Neural cell (in vitro differentiated cells): ENCODE data around the gene TSEN54. TPM values are rescaled to one million over a fixed set of nuclear protein-coding genes. Genes with fewer than 3 reads are reported as not detected.

ENCODE experiments used
- H2AFZ ChIP-seq: fragments of 200-600, 300-800 bp; sonication (generic), shearing (Covaris generic); 2 replicates; pipeline ENCODE4 v1.6.0; 2014; ENCODE audit warnings: low read depth, mild to moderate bottlenecking, antibody characterized with exemption, low read length, moderate library complexity
- H3F3A ChIP-seq: fragments of 200-600 bp; shearing (Covaris generic); 2 replicates; pipeline ENCODE4 v1.6.1; 2016; ENCODE audit warnings: mild to moderate bottlenecking, moderate library complexity, mixed read lengths, antibody characterized with exemption, low read length; ENCODE audit not compliant: insufficient read depth, poor library complexity, severe bottlenecking
- H3K27ac ChIP-seq: fragments of 200-600, 300-800 bp; sonication (generic), shearing (Covaris generic); 2 replicates; pipeline ENCODE4 v1.5.1; 2014; ENCODE audit warnings: mild to moderate bottlenecking, low read length, moderate library complexity
- H3K27me3 ChIP-seq: fragments of 300-800, 200-600 bp; sonication (generic), shearing (Covaris generic); 2 replicates; pipeline ENCODE4 v1.6.0; 2014; ENCODE audit warnings: mild to moderate bottlenecking, low read depth, low read length, moderate library complexity; ENCODE audit not compliant: insufficient read depth
- H3K36me3 ChIP-seq: fragments of 300-800, 200-600 bp; sonication (generic), shearing (Covaris generic); 2 replicates; pipeline ENCODE4 v1.5.1; 2014; ENCODE audit warnings: mild to moderate bottlenecking, antibody characterized with exemption, low read length, moderate library complexity; ENCODE audit not compliant: insufficient read depth
- H3K4me2 ChIP-seq: fragments of 300-800, 200-600 bp; sonication (generic), shearing (Covaris generic); 2 replicates; pipeline ENCODE4 v1.6.0; 2014; ENCODE audit warnings: mild to moderate bottlenecking, low read length
- H3K4me3 ChIP-seq: fragments of 300-800, 200-600 bp; sonication (generic), shearing (Covaris generic); 2 replicates; pipeline ENCODE4 v1.5.1; 2014; ENCODE audit warnings: mild to moderate bottlenecking, low read length, moderate library complexity
- H3K79me2 ChIP-seq: fragments of 200-600 bp; shearing (Covaris generic); replicated peaks from 2 replicates; pipeline ENCODE4 v1.6.0; 2014; ENCODE audit warnings: mild to moderate bottlenecking, low read length, moderate library complexity; ENCODE audit not compliant: insufficient read depth
- H3K9ac ChIP-seq: fragments of 300-800, 200-600 bp; sonication (generic), shearing (Covaris generic); 2 replicates; pipeline ENCODE4 v1.6.1; 2016; ENCODE audit warnings: mild to moderate bottlenecking, low read length, mixed read lengths
- H3K9me2 ChIP-seq: fragments of 200-600 bp; shearing (Covaris generic); 2 replicates; pipeline ENCODE4 v1.6.1; 2016; ENCODE audit warnings: mild to moderate bottlenecking, low read length, mixed read lengths; ENCODE audit not compliant: insufficient read depth
- H3K9me3 ChIP-seq: fragments of 200-600, 300-800 bp; sonication (generic), shearing (Covaris generic); 2 replicates; pipeline ENCODE4 v1.6.1; 2016; ENCODE audit warnings: mild to moderate bottlenecking, mixed run types, low read length, moderate library complexity, mixed read lengths
- H4K20me1 ChIP-seq: fragments of 200-600 bp; shearing (Covaris generic); 2 replicates; pipeline ENCODE4 v1.6.1; 2016; ENCODE audit warnings: mild to moderate bottlenecking, mixed run types; ENCODE audit not compliant: insufficient read depth
- EP300 ChIP-seq: fragments of 450-650 bp; conservative IDR thresholded peaks from 2 replicates; pipeline ENCODE4 v1.6.1; 2014; ENCODE audit warnings: antibody characterized with exemption, mild to moderate bottlenecking, moderate library complexity; ENCODE audit not compliant: poor library complexity, severe bottlenecking
- EZH2 ChIP-seq: fragments of 200-600, 300-800 bp; shearing (Covaris generic), sonication (generic); IDR thresholded peaks from 2 replicates; pipeline ENCODE4 v1.6.1; 2014; ENCODE audit warnings: antibody characterized with exemption, low read length, borderline replicate concordance, mild to moderate bottlenecking; ENCODE audit not compliant: insufficient read depth, poor library complexity, severe bottlenecking
- MXI1 ChIP-seq: fragments of 450-650 bp; conservative IDR thresholded peaks from 2 replicates; pipeline ENCODE4 v1.6.1; 2014; ENCODE audit warnings: antibody characterized with exemption, mild to moderate bottlenecking; ENCODE audit not compliant: poor library complexity, severe bottlenecking
- POLR2AphosphoS5 ChIP-seq: IDR thresholded peaks from 2 replicates; pipeline ENCODE4 v1.6.1; 2012
- RAD21 ChIP-seq: fragments of 450-650 bp; conservative IDR thresholded peaks from 2 replicates; pipeline ENCODE4 v1.6.1; 2014; ENCODE audit warnings: antibody characterized with exemption, mild to moderate bottlenecking, moderate library complexity
- SMC3 ChIP-seq: fragments of 450-650 bp; conservative IDR thresholded peaks from 2 replicates; pipeline ENCODE4 v1.6.1; 2014; ENCODE audit warnings: antibody characterized with exemption, mild to moderate bottlenecking, moderate library complexity; ENCODE audit not compliant: poor library complexity
- TAF1 ChIP-seq: IDR thresholded peaks from 2 replicates; pipeline ENCODE4 v1.6.1; 2012; ENCODE audit warnings: low read depth
- polyA plus RNA-seq: library from polyadenylated mRNA; depleted of rRNA; stranded (reverse); fragments of >200 nt; gene quantifications from 2 replicates; pipeline ENCODE4 v1.2.3, GENCODE V29; 2014
- TF ChIP-seq, protein P1 (sequence below): IDR thresholded peaks from 2 replicates; pipeline ENCODE4 v1.6.1; 2012; ENCODE audit warnings: borderline replicate concordance
- TF ChIP-seq, protein P2 (sequence below): fragments of 450-650 bp; IDR thresholded peaks from 2 replicates; pipeline ENCODE4 v1.5.1; 2014; ENCODE audit warnings: antibody characterized with exemption, mild to moderate bottlenecking, moderate library complexity; ENCODE audit not compliant: poor library complexity, severe bottlenecking

TSEN54 gene
- polyA plus RNA-seq, 1 donor from 2014 or later, result 32.2 TPM

DNA sequence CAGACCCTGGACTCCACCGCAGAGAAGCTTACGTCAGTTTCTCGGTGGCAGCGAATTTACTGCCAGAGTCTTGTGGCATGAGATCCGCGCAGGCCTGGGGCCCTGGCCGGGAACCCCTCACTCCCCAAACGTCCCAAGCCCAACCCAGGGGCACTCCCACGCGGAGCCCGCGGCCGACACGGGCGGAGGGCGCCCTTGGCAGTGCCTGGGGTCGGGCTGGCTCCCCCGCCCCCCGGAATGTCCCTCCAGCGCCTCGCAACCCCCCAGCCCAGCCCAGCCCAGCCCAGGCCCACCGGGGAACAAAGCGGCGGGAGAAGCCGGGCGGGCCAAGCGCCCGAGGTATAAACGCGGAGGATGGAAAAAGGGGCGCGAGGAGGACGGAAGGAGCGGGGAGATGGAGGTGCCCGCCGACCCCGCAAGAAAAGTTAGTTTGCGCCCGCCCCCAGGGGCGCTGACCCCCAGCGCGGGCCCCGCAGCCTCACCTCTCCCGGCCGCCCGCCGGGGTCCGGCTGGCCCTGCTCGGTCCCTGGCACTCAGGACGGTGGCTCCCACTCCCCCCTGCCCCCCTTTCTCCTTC, 1.3 kb upstream of the TSEN54 start:
- Histone ChIP-seq H2AFZ (peak overlapping the region; percentile 97), H3K9me3 (no peaks in the 10 kb centered on the region), H3K9ac (peak overlapping the region; percentile 90), H4K20me1 (no peaks in the 10 kb centered on the region), H3K27me3 (no peaks in the 10 kb centered on the region), H3K27ac (peak overlapping the region; percentile 87), H3K4me3 (peak overlapping the region; percentile 95), H3K79me2 (peaks cover 17% of the 10 kb centered on the region), H3K36me3 (no peaks in the 10 kb centered on the region), H3K9me2 (no peaks in the 10 kb centered on the region), H3F3A (no peaks in the 10 kb centered on the region), H3K4me2 (peak overlapping the region; percentile 84)
- TF ChIP-seq TAF1 (no peak), SMC3 (no peak), POLR2AphosphoS5 (no peak), EP300 (no peak), MXI1 (no peak), RAD21 (no peak), EZH2 (no peak)
- TF ChIP-seq, protein P1, sequence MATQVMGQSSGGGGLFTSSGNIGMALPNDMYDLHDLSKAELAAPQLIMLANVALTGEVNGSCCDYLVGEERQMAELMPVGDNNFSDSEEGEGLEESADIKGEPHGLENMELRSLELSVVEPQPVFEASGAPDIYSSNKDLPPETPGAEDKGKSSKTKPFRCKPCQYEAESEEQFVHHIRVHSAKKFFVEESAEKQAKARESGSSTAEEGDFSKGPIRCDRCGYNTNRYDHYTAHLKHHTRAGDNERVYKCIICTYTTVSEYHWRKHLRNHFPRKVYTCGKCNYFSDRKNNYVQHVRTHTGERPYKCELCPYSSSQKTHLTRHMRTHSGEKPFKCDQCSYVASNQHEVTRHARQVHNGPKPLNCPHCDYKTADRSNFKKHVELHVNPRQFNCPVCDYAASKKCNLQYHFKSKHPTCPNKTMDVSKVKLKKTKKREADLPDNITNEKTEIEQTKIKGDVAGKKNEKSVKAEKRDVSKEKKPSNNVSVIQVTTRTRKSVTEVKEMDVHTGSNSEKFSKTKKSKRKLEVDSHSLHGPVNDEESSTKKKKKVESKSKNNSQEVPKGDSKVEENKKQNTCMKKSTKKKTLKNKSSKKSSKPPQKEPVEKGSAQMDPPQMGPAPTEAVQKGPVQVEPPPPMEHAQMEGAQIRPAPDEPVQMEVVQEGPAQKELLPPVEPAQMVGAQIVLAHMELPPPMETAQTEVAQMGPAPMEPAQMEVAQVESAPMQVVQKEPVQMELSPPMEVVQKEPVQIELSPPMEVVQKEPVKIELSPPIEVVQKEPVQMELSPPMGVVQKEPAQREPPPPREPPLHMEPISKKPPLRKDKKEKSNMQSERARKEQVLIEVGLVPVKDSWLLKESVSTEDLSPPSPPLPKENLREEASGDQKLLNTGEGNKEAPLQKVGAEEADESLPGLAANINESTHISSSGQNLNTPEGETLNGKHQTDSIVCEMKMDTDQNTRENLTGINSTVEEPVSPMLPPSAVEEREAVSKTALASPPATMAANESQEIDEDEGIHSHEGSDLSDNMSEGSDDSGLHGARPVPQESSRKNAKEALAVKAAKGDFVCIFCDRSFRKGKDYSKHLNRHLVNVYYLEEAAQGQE, result no peak
- TF ChIP-seq, protein P2, sequence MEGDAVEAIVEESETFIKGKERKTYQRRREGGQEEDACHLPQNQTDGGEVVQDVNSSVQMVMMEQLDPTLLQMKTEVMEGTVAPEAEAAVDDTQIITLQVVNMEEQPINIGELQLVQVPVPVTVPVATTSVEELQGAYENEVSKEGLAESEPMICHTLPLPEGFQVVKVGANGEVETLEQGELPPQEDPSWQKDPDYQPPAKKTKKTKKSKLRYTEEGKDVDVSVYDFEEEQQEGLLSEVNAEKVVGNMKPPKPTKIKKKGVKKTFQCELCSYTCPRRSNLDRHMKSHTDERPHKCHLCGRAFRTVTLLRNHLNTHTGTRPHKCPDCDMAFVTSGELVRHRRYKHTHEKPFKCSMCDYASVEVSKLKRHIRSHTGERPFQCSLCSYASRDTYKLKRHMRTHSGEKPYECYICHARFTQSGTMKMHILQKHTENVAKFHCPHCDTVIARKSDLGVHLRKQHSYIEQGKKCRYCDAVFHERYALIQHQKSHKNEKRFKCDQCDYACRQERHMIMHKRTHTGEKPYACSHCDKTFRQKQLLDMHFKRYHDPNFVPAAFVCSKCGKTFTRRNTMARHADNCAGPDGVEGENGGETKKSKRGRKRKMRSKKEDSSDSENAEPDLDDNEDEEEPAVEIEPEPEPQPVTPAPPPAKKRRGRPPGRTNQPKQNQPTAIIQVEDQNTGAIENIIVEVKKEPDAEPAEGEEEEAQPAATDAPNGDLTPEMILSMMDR, result no peak

DNA sequence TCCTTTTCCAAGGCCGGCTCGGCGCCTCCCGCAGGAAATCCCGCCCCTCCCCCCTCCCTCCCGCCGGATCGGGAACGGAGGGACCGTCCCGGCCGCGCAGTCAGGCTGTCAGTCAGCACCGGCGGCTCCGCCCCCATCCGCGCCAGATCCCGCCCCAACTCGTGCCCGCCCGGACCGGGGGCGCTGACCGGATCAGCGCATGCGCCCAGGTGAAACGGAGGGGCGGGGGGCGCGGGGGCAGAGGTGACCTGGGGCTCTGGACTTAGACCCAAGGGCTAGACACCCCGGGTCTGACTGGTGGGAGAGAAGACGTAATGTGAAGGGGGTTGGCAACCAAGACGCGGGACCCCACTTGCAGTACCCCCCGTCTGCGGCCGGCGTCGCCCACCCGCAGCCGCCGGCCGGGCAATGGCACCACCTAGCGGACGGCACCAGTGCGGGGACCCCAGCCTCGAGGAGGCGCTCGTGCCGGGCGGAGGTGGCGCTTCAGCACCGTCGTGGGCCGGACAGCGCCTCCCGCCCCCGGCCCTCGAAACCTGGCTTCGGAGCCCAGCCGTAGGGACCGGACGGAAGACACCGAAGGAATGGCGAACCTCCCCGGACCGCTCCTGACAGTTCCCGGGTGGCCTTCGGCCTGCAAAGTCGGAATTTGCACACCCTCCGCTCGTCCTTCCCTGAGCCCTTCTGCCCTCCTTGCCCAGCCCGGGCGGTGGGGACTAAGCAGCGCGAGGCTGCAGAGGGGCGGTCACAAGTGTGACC, 653 bp upstream of the TSEN54 start, which contains the start of gene CASKIN2:
CASKIN2 (minus strand) TSS at position 42 of the 759 bp plus-strand sequence. CDS start 1,733 bp downstream, outside the sequence.
- peak within 1 kb of the TSS; percentile 90 for H3K9ac ChIP-seq
- H3K9me2 ChIP-seq, result no peaks in the 10 kb centered on the region
- H3K36me3 ChIP-seq, result no peaks in the 10 kb centered on the region
- TF ChIP-seq POLR2AphosphoS5 (peak; percentile 20), EZH2 (no peak), SMC3 (peak; percentile 78), TAF1 (no peak), RAD21 (peak; percentile 77), MXI1 (no peak), EP300 (peak; percentile 29)
- TF ChIP-seq, protein P2, result peak; percentile 100
- TF ChIP-seq, protein P1, result peak; percentile 87
- peak within 1 kb of the TSS; percentile 84 for H3K4me2 ChIP-seq
- no peaks in the 10 kb centered on the region for H3K27me3 ChIP-seq
- H3K4me3 ChIP-seq, result peak within 1 kb of the TSS; percentile 95
- H3F3A ChIP-seq, result no peaks in the 10 kb centered on the region
- H3K9me3 ChIP-seq, result no peaks in the 10 kb centered on the region
- peak within 1 kb of the TSS; percentile 97 for H2AFZ ChIP-seq
- H4K20me1 ChIP-seq, result no peaks in the 10 kb centered on the region
- H3K79me2 ChIP-seq, result peaks cover 17% of the 10 kb centered on the region
- peak within 1 kb of the TSS; percentile 87 for H3K27ac ChIP-seq
